HG03565 (cell line): ENCODE results near the gene ZDHHC18.
"Not testable (repeated sequence)": the region's sequence is repeated elsewhere in the genome, so short reads cannot be mapped to it uniquely, and the experiment has no call there.

ENCODE experiments used
- ATAC-seq: cut with Tn5 transposase; IDR thresholded peaks from one replicate; pipeline ENCODE4 v1.9.1; 2021; ENCODE audit warnings: mild to moderate bottlenecking, moderate library complexity; ENCODE audit not compliant: unreplicated experiment

Gene ZDHHC18

GRCh38 chr1:26790551-26790953 lies 35.9 kb upstream of the ZDHHC18 start:
- ATAC-seq, result no peak

DNA sequence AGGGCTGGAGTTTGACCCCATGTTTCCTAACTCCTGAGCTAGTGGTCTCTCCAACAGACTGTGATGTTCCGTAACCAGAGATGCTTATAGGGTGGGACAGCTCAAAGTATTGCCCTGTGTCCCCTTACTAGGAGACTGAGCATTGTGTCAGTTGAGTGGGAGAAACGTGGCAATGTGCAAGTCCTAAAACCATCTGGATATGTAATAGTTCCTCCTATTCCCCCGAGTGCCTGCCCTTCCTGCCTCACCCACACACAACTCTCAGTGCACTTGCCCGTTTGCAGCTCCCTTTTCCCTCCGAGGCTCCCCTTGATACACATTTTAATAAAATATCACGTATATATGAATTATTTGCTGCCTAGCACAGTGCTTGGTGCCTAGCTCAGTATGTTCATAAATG lies 35.3 kb upstream of the ZDHHC18 start:
- no peak for ATAC-seq

GRCh38 chr1:26791626-26792025 lies 34.9 kb upstream of the ZDHHC18 start:
- no peak for ATAC-seq

DNA sequence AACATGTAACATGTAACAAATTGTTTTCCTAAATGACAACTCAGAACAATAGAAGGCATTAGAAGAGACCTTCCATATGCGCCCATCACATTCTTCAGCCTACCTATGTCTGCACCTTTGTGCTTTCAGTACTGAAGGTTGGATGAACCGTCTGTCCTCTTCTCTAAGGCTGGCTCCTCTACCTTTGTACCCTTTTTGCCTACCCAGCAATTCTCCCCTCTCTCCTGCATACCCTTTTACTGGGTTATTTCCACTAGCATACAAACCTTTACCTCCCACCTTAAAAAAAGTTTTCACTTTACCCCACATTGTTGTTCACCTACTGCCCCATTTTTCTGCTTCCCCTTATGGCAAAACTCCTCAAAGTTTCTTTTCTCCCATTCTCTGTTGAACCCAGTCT lies 33.6 kb upstream of the ZDHHC18 start:
- no peak for ATAC-seq

- no peak for ATAC-seq
Measured at GRCh38 chr1:26794391-26794790, 32.1 kb upstream of the ZDHHC18 start.

DNA sequence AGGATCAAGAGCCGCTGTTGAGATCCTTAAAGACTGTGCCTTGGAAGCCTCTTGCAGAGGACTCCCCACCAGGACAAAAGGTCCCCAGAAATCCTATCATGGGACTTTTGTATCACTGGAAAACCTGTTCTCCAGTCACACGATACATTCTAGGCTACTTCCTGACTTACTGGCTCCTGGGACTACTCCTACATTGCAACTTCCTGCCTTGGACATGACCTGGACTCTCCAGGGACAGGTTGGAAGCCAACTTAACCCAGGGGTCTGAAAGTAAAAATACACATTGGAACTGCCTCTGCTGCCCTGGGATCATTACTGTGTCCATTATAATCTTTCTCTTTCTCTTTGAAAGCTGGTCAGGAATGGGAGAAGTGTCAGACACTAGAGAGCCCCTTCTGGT lies 28.9 kb upstream of the ZDHHC18 start:
- ATAC-seq, result no peak

- ATAC-seq, result no peak
Measured at GRCh38 chr1:26799479-26800142, 26.9 kb upstream of the ZDHHC18 start.

DNA sequence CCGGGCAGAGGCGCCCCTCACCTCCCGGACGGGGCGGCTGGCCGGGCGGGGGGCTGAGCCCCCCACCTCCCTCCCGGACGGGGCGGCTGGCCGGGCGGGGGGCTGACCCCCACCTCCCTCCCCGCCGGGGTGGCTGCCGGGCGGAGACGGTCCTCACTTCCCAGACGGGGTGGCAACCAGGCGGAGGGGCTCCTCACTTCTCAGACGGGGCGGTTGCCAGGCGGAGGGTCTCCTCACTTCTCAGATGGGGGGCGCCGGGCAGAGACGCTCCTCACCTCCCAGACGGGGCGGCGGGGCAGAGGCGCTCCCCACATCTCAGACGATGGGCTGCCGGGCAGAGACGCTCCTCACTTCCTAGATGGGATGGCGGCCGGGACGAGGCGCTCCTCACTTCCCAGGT lies 22.6 kb upstream of the ZDHHC18 start:
- not testable (repeated sequence) for ATAC-seq

DNA sequence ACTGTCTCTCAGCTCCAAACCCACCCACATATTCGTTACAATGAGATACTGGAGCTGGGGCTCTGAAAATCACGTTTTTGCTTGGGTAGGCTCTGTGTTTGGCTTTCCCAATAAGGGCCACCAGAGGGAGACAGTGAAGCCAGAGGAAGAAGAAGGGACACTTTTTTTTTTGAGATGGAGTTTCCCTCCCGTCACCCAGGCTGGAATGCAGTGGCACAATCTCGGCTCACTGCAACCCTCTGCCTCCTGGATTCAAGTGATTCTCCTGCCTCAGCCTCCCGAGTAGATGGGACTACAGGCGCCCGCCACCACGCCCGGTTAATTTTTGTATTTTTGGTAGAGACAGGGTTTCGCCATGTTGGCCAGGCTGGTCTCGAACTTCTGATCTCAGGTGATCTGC lies 16.4 kb upstream of the ZDHHC18 start:
- not testable (repeated sequence) for ATAC-seq

DNA sequence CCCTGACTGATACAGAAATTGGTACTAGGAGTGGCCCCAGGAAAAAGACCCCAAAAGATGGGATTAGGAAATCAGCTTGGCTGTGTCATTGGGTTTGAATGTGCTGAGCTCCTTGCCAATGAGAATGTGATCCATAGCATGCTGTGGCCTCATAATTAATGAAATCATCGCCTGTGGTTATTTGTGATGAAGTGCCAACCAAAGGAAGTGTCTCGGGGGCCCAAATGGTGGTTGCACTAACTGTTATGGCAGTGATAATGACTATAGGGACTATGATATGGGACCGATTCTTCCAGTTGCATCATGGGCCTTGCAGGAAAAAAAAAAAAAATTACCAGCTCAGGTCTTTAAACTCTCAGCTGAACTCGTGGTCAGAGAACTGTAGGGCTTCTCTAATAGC lies 15.4 kb upstream of the ZDHHC18 start:
- ATAC-seq, result no peak

DNA sequence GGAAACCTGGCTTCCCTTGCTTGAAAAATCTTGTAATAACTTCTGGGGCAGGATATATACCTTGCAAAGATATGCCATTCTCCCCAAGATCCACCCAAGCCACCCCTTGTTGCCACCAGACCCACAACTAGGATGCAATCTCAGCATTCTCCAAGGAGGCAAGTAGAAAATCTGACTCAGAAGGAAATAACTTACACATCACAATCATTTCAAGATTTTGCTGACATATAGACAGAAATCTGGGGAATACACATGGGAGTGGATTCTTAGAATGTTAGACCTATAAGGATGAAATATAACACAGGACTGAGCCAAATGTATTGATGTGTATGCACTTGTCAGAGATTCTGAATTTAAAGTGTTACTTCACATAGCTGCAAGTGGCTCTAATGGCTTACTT lies 14.8 kb upstream of the ZDHHC18 start:
- no peak for ATAC-seq

GRCh38 chr1:26814377-26814776 lies 12.1 kb upstream of the ZDHHC18 start:
- ATAC-seq, result no peak

GRCh38 chr1:26814893-26815292 lies 11.6 kb upstream of the ZDHHC18 start:
- ATAC-seq, result no peak

- ATAC-seq, result peak; percentile 69
Measured at GRCh38 chr1:26820784-26821269, 5.7 kb upstream of the ZDHHC18 start.

DNA sequence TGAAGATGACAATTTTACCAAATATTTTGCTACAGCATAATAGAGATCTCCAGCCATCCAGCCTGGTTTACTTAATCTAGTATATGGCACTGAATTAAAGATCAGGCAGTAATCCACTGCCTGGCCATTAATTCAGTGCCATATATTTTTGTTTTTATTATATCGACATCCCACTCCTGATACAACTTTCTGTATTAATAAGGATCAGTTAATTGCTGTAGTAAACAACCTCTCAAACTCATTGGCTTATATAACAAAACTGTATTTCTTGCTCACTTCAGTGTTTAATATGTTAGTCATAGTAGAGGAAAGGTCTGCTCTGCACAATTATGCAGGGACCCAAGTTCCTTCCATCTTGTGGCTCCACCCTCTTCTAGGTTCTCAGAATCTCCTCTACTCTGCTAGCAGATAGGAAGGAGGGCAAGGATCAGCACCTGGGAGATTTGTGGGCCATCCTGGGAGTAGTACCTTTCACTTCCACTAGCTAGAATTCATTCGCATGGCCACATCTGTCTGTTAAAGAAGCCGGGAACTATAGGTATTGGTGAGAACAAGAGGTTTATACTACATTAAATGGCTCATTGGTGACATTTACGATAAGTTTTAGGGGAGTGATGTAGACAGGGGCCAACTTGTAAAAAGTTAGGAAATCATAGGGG lies 3.6 kb upstream of the ZDHHC18 start:
- ATAC-seq, result no peak

DNA sequence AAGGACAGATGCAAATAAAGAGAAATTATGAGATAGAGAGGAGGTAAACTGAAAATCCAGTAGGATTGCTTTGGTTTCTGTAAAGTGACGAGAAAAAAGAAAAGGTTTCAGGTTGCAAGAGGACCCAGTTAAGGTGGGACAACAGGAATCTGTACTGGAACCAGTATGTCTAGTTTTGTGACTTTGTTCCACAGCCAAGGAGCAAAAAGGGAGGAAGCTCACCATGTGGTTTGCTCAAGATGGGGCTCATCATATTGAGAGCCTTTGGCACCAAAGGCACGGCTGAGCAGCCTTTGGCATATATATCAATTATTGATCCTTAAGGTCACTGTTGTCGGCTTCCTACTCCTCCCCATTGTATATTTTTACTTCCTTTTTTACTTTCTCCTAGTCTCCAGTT lies 1.8 kb upstream of the ZDHHC18 start:
- ATAC-seq, result no peak

- no peak for ATAC-seq
Measured at GRCh38 chr1:26827106-26827604, 667 bp downstream of the ZDHHC18 start.

DNA sequence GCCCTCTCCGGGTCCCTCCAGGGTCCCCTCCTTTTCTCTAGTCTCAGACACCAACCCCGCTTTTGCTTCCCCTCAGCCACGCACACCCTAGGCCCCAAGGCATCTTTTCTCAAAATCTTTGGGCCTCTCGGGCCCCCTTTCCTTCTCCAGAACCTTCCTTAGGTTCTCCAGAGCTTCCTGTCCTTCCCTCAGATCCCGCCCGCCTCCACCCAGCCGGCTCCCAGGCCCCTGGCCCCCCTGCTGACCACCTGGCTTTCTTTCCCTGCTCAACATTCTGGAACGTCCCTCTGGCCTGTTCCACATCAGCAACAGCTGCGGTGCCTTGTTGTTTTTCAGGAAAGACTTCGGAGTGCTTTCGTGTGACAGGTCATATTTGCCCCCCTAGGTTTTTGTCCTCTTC lies 1.2 kb downstream of the ZDHHC18 start:
- ATAC-seq, result no peak

DNA sequence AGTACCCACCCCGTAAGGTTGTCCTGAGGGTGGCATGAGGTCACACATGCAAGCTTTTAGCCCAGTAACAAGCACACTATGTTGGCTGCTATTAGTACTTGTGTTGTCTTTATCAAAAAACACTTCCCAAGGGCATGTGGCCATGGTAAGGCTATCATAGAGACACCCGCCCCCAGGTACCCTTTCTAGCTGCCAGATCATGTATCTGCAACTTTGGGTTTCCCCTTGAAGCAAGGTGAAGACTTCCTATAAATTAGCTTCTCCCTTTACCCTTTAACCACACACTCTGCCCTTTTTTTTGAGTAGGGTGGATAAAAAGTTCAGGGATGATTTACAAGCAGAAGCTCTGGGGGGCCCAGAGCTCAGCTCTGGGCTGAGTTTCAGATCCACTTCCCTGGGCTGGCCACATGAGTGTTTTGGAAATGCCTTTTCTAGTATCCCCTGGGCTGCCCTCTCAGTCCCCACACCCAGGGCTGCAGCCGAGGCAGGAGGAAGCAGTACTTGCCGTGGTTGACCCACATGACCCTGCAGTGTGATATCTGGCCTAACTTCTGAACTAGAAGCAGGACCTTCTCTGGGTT lies 2.0 kb downstream of the ZDHHC18 start:
- no peak for ATAC-seq

DNA sequence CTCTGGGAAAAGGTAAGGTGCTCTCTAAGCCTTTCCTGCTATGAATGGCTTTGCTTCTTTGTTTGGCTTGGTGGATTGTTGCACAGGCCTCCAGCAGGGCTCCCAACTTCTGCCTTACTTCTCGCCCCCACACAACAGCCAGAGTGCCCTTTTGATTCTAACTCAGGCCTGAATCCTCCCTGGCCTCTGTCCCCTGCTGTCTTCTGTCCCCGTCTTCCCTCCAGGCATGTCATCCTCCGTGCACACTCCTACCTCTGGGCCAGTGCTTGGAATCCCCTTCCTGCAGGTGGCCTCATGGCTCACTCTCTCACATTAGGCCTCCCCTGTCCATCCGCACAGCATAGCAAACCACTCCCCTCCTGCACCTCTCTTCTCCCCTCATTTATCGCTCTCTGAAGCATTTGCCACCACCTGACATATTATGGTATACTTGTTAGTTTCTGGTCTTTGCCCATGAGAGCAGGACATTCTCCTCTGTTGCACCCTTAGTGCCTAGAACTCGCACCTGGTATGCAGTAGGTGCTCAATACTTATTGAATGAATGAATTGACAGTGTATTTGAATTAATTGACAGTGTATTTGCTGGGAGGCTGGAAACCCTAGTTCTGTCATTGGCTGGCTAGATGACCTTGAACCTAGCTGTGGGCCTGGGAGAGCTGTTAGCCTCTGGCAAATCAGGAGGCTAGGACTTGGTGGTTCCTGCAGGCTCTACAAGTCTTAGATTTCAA lies 2.9 kb downstream of the ZDHHC18 start:
- ATAC-seq, result no peak

DNA sequence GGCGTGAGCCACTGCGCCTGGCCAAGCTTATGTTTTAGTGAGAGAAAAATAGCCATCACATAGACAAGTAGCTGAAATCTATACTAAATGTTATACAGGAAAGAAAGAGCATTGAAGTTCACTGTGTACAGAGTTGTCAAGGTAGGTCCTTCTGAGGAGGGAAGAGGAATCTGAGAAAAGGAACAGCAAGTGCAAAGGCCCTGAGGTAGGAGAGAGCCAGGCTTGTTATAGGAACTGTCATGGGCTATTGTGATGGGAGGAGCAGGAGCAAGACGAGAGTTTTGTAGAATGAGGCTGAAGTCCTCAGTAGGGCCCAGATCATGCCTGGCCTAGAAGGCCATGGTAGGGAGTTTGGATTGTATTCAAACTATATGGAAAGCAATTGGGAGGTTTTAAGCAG lies 4.6 kb downstream of the ZDHHC18 start:
- no peak for ATAC-seq
